ENCODE data around the gene ADD3.

- TF ChIP-seq, protein P1, sequence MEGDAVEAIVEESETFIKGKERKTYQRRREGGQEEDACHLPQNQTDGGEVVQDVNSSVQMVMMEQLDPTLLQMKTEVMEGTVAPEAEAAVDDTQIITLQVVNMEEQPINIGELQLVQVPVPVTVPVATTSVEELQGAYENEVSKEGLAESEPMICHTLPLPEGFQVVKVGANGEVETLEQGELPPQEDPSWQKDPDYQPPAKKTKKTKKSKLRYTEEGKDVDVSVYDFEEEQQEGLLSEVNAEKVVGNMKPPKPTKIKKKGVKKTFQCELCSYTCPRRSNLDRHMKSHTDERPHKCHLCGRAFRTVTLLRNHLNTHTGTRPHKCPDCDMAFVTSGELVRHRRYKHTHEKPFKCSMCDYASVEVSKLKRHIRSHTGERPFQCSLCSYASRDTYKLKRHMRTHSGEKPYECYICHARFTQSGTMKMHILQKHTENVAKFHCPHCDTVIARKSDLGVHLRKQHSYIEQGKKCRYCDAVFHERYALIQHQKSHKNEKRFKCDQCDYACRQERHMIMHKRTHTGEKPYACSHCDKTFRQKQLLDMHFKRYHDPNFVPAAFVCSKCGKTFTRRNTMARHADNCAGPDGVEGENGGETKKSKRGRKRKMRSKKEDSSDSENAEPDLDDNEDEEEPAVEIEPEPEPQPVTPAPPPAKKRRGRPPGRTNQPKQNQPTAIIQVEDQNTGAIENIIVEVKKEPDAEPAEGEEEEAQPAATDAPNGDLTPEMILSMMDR (IDR thresholded peaks at IDR 0.05) = no peak
- no peak for TF ChIP-seq ZFX (IDR thresholded peaks at IDR 0.05; ENCODE audit: borderline replicate concordance)
Measured at GRCh38 chr10:110042181-110042580, 34.4 kb downstream of the ADD3 start.
